Amygdala (tissue), 56 donors: ENCODE data around the gene TRAF7.
"Not testable (repeated sequence)": the region's sequence is repeated elsewhere in the genome, so short reads cannot be mapped to it uniquely, and the experiment has no call there.

ENCODE experiments used
- DNase-seq, 56 donors: peaks; one replicate each; lab custom pipeline; 2025; lab: John Stamatoyannopoulos, UW

The TRAF7 gene

DNA sequence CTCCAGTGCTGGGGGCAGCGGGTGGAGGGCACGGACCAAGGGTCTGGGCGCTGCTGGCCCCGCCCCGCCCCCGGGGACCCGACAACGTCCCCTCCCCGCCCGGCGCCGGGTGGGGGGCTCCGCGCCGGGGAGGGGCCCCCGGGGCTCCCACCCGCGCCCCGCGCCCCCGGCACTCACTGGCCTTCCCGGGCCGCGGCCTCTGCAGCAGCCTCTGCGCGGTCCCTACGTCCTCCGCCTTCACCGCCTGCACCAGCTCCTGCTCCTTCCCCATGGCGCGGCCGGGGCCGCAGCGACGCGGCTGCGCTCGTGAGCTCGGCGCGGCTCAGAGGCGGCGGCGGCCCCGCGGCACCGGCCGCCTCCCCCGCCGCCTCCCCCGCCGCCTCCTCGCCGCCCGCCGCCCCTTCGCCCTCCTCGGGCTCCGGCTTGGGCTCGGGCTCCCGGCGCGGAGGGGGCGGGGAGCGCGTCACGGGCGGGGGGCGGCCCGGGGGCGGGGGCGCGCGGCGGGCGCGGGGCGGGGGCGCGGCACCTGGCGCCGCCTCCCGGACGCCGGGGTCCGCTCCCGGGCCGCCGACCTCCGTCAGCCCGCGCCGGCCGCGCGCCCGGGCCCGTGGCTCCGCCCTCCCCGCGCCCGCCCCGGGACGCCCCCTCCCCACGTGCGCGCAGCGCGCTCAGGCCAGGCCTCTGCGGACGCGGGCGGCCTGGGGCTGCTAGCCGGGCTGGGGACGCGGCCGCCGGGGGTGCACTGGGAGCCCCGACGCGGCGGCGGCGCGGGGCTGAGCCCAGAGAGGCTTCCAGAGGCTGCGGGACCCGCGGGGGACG, 40.8 kb downstream of the TRAF7 start, which contains the start of gene CASKIN1:
Gene CASKIN1 (minus strand): TSS at position 444 of the 819 bp plus-strand sequence. CDS start 173 bp downstream, at position 271.
- DNase-seq: peak in 4 of 56 donors; percentile 18 to 45 (median 32)

DNA sequence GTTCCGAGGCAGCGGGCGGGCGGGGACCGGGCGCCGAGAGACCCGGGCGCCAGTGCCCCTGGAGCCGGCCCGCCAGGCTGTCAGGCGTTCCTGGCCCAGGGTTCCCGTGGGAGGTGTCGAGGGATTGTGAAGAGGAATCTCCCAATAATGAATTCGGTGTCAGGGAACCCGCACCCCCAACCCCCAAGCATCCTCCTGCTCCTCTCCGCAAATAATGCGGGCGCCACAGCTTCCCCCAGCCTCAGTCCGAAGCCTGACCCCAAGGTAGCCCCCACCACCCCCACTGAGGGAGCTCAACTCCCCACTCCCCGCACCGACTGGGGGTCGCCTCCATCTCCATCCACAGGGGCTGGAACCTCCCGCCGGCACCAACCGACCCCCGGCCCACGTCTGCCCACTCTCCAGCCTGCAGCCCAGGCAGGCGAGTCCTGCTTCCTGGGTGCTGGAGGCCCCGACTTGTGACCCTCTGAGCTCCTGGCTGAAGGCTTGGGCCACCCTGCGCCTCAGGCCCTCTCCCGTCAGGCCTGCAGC, 41.5 kb downstream of the TRAF7 start:
- no peak for DNase-seq

DNA sequence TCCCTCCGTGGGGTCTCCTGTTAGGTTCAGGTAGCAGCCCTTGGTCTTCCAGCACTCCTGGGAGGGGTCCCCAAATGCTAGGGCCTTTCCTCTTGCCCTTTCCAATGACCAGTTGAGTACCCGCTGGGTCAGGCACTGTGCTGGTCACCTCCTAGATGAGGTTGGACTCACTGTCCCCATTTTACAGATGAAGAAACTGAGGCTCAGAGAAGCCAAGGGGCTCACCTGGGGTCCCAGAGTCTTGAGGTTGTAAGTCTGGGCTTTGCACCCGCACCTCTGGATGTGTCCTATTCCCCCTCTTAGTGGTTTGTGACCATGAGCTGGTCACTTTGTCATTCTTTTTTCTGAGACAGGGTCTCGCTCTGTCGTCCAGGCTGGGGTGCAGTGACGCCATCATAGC, 42.2 kb downstream of the TRAF7 start:
- no peak for DNase-seq

DNA sequence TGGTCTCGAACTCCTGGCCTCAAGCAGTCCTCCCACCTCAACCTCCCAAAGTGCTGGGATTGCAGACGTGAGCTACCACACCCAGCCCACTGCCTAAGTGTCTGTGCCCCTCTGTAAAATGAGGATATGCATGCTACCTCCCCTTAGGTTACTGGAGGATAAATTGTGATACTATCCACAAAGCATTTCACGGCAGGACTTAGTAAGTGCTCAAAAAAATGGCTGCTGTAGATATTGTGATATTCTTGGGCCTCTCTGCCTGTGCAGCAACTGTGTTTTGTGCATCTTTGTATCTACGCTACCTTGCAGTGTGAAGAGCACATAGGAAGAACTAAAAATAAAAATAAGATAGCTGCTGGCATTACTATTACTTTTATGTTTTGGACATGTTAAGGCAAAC, 42.7 kb downstream of the TRAF7 start:
- no peak for DNase-seq

DNA sequence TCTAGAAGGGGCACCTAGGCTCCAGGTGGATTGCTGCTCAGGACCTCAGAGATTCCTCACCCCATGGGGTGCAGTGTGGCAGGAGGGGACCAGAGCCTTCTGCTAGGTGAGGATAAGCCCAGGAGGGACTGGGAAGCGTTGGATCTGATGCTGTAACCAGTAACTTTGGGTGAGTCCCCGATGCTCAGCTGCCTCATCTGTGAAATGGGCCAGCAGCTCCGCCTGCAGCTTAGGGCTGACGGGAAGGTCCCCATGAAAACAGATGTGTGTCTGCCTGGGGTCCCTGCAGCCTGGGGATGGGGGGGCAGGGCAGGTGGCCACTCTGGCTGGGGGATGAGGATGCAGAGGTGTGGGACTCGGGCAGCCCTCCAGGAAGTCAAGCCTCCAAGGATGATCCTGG, 43.5 kb downstream of the TRAF7 start:
- no peak for DNase-seq

DNA sequence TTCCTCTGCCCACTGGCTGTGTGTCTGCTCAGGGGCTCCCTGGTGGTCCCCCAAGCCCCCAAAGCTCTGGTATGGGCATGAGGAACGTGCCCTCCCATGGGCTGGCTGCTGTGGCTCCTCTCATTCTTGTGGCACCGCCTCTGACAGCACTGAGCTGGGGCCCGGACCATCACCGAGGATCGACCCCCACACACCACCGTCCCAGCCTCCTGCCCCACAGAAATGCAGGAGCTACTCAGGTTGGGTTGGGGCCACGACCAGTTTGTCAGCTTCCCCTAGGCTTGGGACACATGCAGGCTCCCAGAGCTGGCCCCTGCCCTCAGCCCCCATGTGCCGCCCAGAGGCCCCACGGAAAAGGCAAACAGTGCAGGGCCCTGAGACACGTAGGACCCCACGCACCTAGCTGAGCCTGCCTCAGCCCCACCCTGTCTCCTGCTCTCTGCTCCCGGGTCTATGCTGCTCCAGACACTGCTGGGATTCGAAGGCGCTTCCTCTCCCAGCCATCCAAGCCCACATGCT, 44.1 kb downstream of the TRAF7 start:
- DNase-seq: no peak

DNA sequence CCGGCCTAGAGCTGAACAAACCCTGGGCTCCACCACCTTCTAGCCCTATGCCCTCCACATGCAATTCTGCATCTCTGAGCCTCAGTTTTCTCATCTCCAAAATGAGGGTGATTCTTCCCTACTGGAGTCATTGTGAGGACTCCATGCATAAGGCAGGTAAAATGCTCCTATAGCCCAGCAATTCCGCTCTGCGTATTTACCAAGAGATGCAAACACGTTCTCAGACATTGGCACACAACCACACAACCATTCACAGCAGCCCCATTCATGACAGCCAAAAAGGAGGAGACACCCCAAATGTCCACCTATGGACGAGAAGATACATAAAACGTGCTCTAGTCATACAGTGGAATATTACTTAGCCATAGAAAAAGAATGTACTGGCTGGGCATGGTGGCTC, 44.7 kb downstream of the TRAF7 start:
- DNase-seq: no peak

DNA sequence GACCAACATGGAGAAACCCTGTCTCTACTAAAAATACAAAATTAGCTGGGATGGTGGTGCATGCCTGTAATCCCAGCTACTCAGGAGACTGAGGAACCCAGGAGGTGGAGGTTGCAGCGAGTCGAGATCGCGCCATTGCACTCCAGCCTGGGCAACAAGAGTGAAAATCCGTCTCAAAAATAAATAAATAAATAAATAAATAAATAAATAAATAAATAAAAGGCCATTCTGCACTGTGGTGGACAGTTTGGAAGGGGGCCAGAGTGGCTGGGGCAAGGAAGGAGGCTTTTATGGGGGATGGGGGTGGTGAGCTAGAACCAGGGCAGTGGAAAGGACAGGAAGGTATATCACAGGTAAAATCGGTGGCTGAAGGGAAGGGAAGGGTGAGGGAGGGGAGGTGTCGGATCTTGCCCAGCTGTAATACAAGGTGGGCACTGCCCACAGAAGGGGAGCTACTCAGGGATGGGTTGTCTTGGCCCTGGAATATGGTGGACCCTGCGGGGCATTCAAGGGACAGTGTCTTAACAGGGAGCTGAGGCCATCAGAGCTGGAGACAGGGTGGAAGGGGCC, 47.6 kb downstream of the TRAF7 start:
- DNase-seq: not testable (repeated sequence)

DNA sequence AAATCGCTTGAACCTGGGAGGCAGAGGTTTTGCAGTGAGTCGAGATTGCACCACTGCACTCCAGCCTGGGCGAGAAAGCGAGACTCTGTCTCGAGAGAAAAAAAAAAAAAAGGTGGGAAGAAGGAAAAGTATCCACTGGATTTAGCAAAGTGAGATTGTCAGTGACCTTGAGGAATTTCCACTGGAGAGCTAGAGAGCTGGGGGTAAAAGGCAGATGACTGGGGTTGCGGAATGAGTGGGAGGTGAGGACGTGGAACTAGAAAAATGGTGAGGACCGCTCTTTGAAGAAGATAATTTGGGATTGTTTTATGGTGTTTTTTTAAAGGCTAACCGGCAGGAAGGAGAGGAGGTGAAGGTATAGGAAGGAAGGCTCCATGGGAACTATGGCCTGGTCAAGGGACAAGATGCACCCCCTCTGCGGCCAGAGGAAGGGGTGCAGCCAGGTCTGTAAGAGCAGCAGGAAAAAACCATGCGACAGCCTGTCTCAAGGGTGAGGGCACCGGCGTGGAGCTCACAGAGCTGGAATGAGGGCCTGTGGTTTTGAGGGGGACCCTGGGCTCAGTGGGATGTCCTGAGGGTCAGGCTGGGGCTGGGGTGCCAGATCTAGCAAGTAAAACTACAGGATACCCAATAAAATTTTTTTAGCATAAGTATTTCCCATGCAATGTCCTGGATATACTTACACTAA, 49.0 kb downstream of the TRAF7 start:
- DNase-seq: no peak

DNA sequence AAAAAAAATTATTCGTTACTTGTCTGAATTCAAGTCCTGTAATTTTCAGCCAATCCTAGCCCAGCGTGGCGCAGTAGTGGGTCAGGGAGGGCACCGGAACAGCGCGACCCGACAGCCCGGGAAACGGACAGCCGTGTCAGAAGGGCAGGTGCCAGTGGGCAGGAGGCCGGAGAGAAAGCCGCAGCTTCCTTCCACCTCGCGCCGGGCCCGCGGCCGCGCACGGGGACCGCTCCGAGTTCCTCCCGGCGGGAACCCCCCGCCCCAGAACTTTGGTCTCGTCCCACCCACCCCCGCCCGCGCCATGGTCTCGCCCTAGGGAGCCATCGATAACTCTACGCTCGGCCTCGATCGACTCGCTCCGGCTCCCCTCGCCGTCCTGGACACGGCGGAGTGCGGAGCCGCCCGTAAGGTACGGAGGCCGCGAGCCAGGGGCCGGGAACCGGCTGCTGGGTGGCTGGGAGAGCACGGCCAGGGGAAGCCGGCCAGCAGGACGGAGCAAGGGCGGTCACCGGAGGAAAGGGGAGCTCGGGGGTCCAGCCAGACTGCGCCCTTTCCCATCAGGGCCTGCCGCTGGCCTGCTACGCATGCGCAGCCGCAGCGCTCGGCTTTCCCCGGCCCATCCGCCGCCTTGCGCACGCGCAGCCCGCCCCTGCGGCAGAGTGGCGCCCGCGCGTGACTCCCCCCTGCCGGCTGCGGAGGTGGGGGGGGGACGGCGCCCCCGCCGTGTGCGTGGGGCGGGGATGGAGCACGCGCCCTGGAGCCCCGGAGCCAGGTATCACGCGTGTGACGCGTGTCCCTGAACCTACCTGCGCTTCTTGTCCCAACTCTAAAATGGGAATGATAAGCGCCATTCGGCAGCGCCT, 49.8 kb downstream of the TRAF7 start, which contains the start of gene MLST8:
Gene MLST8 (plus strand): TSS at position 351 of the 863 bp plus-strand sequence. CDS start 632 bp downstream, outside the sequence.
- peak; percentile 27 to 98 (median 86) for DNase-seq

DNA sequence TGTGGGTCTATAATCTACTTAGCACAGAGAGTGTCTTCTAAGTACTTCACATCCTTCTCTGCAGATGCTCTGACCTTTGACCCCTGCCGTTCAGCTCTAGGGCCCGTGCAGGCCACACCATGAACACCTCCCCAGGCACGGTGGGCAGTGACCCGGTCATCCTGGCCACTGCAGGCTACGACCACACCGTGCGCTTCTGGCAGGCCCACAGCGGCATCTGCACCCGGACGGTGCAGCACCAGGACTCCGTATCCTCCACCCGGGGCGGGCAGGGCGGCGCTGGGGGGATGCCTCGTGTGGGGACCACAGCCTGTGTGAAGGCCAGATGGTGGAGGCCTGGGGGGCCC, 50.4 kb downstream of the TRAF7 start:
- peak in 5 of 56 donors; percentile 59 to 84 (median 69) for DNase-seq

DNA sequence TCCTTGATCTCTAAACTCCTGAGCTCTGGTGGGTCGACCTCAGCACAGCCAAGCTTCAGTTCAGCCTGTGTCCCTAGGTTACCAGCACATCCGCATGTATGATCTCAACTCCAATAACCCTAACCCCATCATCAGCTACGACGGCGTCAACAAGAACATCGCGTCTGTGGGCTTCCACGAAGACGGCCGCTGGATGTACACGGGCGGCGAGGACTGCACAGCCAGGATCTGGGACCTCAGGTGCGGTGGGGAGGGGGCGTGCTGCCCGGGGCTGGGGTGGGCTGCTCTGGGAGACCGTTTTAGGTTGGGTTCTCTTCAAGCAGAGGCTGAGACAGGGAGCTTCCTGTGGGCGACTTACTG, 50.8 kb downstream of the TRAF7 start:
- no peak for DNase-seq

DNA sequence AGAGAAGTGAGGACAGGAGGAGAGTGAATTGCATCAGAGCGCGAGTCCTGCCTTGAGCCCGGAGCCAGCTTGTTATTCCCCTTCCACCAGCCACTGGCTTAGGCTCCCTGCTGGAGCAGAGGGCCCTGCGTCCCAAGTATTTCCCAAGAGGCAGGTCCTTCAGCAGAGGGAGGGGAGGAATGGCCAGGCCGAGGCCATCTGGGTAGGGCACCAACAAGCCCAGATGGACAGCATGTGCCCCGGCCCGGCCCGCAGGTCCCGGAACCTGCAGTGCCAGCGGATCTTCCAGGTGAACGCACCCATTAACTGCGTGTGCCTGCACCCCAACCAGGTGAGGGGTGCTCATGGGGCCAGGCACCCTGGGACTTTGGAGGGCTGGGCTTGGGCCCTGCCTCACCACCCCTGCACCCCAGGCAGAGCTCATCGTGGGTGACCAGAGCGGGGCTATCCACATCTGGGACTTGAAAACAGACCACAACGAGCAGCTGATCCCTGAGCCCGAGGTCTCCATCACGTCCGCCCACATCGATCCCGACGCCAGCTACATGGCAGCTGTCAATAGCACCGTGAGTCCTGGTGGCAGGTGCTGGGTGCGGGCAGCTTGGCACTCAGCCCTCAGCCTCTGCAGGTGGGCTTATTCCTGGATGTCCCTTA, 51.3 kb downstream of the TRAF7 start:
- no peak for DNase-seq

DNA sequence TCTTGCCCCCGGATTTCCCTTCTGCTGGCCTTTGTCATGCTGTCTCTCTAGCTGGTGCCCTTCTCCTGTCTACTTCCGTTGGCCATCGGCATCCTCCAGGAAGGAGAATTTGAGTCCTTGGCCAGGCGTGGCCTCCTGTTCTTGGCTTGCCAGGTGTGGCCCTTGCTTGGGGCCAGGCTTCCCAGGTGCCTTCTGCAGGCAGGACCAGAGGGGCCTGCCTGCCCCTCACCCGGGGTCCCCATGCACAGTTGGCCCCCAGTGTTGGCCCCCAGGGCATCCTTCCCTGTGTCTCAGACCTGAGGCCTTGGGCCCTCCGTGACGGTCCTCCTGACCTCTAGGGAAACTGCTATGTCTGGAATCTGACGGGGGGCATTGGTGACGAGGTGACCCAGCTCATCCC, 52.3 kb downstream of the TRAF7 start:
- no peak for DNase-seq

DNA sequence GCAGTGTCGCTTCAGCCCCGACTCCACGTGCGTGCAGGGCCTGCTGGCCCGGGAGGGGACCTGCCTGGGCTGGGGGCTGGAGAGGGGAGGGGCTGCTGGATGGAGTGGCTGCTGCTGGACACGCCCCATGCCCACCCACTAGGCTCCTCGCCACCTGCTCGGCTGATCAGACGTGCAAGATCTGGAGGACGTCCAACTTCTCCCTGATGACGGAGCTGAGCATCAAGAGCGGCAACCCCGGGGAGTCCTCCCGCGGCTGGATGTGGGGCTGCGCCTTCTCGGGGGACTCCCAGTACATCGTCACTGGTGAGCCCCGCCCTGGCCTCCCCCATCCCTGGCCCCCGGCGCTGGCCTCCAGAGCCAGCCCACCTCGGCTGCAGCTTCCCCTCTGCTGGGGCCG, 52.7 kb downstream of the TRAF7 start:
- DNase-seq: no peak

DNA sequence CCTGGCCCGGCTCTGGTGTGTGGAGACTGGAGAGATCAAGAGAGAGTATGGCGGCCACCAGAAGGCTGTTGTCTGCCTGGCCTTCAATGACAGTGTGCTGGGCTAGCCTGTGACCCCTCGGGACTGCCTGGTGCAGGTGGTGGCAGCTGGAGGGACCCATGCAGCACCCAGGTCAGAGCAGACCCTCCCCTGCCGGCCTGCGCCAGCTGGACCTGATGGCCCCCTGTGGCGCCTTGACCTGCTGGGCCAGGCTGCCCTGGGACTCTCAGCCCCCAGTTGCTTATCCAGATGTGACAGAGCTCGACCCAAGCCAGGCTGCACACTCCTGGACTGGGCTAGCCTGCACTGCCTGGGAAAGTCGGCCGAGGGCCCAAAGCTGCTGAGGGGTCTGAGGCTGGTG, 53.2 kb downstream of the TRAF7 start:
- no peak for DNase-seq

DNA sequence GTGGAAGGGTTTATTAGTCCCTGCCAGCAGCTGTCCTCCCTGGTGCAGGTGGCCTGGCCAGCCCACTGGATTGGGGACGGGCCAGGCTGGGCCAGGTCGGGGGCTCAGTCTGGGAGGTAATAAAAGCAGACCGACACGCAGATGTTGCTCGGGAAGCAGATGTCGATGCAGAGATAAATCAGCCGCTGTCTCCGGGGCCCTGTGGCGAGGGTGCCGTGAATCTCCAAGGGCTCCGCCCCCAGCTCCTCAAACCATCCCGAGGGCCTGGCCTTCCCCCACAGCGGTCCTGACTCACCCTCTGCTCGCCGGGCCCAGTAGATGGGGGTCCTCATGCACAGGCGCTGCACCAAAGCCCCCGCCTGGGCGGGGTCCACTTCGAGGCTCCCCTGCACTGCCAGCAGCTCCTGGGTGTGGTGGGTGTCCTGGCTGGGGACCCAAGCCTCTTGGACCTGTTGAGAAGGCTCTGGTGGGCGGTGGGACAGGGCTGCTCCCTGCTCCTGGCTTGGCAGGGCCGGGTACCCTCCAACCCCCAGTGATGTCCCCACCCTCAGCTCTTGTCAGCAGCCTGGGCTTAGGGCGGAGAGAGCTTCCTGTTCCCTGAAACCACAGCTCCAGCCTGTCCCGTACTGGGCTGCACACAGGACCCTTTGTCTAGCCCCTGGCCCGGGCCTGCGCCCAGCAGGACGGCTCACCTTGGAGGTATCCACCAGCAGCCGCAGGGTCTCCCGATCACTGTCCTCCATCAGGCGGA, 53.9 kb downstream of the TRAF7 start:
- DNase-seq: no peak

DNA sequence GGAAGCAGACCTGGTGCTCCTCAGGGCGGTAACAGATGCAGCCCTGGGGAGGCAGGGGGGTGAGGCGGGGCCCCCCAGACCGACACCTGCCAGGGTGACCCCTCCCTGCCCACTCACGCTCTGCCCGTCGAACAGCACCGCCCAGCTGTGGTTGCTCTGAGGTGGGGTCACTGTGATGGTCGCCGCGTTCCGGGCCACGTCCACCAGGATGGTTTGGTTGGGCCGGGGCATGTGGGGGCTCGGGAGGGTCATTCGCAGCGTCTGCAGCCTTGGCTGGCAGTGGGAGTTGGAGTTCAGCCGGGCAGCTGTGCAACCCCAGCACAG, 54.4 kb downstream of the TRAF7 start:
- no peak for DNase-seq
